ENCODE results near the gene NPY. TPM values are rescaled to one million over a fixed set of nuclear protein-coding genes. Genes with fewer than 3 reads are reported as not detected.

NPY gene
- total RNA-seq, 1 experiment from 2014 or later, result not detected

DNA sequence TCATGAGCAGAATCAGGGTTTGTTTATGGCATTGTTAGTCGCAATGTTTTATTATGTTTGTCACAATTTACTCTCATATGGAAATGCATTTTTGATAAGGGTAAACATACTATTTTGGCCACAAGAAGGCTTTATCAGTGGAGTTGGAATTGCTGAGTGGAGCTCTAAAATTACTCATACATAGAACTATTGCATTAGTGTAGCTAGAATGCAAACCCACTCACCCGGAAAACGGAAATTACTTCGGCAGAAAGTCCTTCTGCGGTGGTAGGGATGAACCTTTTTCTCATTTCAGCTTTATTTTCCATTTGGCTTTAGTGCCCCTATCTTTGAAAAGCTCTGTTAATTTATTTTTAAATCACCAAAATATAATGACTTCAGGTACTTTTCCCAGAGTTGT, 42.8 kb upstream of the NPY start:
- H3K4ac ChIP-seq (ENCODE audit: low read depth, low read length), result no peak overlapping the region

More for the DNA sequence above, 42.8 kb upstream of the NPY start:
- no peaks in the 10 kb centered on the region for H4K20me1 ChIP-seq (ENCODE audit: control insufficient read depth, insufficient read depth, insufficient read length)
- Mint-ChIP-seq H3K9me3 (no peaks in the 10 kb centered on the region; a peak in 1 of 5 replicates), H3K27ac (no peak overlapping the region), H3K27me3 (ENCODE audit: low read depth) (no peaks in the 10 kb centered on the region), H3K36me3 (ENCODE audit: insufficient read depth in 1 of 3, low read depth in 3 of 3) (no peaks in the 10 kb centered on the region), H3K4me3 (no peak overlapping the region), H3K4me1 (peaks cover 9 to 10% of the 10 kb centered on the region in 2 experiments)
- no peak overlapping the region for H4K91ac ChIP-seq (ENCODE audit: insufficient read length, low read depth, low read length)
- TF ChIP-seq, protein P1, sequence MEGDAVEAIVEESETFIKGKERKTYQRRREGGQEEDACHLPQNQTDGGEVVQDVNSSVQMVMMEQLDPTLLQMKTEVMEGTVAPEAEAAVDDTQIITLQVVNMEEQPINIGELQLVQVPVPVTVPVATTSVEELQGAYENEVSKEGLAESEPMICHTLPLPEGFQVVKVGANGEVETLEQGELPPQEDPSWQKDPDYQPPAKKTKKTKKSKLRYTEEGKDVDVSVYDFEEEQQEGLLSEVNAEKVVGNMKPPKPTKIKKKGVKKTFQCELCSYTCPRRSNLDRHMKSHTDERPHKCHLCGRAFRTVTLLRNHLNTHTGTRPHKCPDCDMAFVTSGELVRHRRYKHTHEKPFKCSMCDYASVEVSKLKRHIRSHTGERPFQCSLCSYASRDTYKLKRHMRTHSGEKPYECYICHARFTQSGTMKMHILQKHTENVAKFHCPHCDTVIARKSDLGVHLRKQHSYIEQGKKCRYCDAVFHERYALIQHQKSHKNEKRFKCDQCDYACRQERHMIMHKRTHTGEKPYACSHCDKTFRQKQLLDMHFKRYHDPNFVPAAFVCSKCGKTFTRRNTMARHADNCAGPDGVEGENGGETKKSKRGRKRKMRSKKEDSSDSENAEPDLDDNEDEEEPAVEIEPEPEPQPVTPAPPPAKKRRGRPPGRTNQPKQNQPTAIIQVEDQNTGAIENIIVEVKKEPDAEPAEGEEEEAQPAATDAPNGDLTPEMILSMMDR (conservative IDR thresholded peaks at IDR 0.05), result no peak
- DNase-seq, result no peak
- no peaks in the 10 kb centered on the region for H3K9me3 ChIP-seq (ENCODE audit: control insufficient read depth, low read depth, low read length)
- no peak overlapping the region for H2BK15ac ChIP-seq (ENCODE audit: low read depth, low read length)
- H2AK5ac ChIP-seq (ENCODE audit: insufficient read length, low read length), result no peak overlapping the region
- no peak overlapping the region for H3K18ac ChIP-seq (ENCODE audit: insufficient read length, low read depth, low read length)
- no CpG with 5 or more reads among the region's 5 CpGs for WGBS (ENCODE audit: extremely low coverage, insufficient read length, low lambda C conversion rate)
- H3K4me1 ChIP-seq (ENCODE audit: insufficient read depth, low read length), result peaks cover 1% of the 10 kb centered on the region; the same call in 1 of the 2 replicates
- H3K79me2 ChIP-seq (ENCODE audit: insufficient read depth, low read length), result no peaks in the 10 kb centered on the region
- H3K79me1 ChIP-seq (ENCODE audit: insufficient read depth, low read depth, low read length, poor library complexity, severe bottlenecking), result no peaks in the 10 kb centered on the region
- no peak overlapping the region for H3K56ac ChIP-seq (ENCODE audit: insufficient read length, low read depth, low read length)
- H3K23ac ChIP-seq (ENCODE audit: insufficient read length, low read depth, low read length), result no peak overlapping the region
- no peak overlapping the region for H2AFZ ChIP-seq (ENCODE audit: low read length)
- no peak overlapping the region for H3K14ac ChIP-seq (ENCODE audit: insufficient read depth, low read length)
- H3K23me2 ChIP-seq (ENCODE audit: insufficient read length, low read depth, low read length, poor library complexity, severe bottlenecking), result no peaks in the 10 kb centered on the region
- H3K27me3 ChIP-seq (ENCODE audit: insufficient read depth, low read length), result no peaks in the 10 kb centered on the region
- no peak overlapping the region for H2BK120ac ChIP-seq (ENCODE audit: low read depth, low read length, poor library complexity, severe bottlenecking)
- no peak overlapping the region for H4K5ac ChIP-seq (ENCODE audit: insufficient read length, low read depth, low read length)
- no peak overlapping the region for H2BK20ac ChIP-seq (ENCODE audit: low read depth, low read length, poor library complexity, severe bottlenecking)
- H3K27ac ChIP-seq (ENCODE audit: insufficient read length, low read depth, low read length), result no peak overlapping the region
- H3K4me2 ChIP-seq (ENCODE audit: insufficient read depth, insufficient read length, low read length), result no peak overlapping the region
- no peak overlapping the region for H3T11ph ChIP-seq (ENCODE audit: low read length)
- H4K8ac ChIP-seq (replicated peaks; ENCODE audit: insufficient read length, low read depth, low read length), result no peak overlapping the region
- no peak overlapping the region for H2BK5ac ChIP-seq (ENCODE audit: insufficient read length, low read length)
- H2BK12ac ChIP-seq (ENCODE audit: insufficient read length, low read depth, low read length), result no peak overlapping the region
- H3K9ac ChIP-seq (ENCODE audit: extremely low read depth, insufficient read length, low read length), result no peak overlapping the region

All from H9 (cell line).